DND-41 (cell line): ENCODE data around the gene CACNA2D1.

Experiments used
- ATAC-seq: fragments of 200-7000 bp; cut with Tn5 transposase; 3 replicates; pipeline ENCODE4 v1.9.1; 2021; ENCODE audit warnings: low read depth; ENCODE audit not compliant: insufficient read depth
- DNase-seq: peaks from one replicate; pipeline ENCODE4 v3.0.0-alpha.2; 2020
- H2AFZ ChIP-seq: 2 replicates; pipeline ENCODE4 v1.6.0; 2012; ENCODE audit warnings: low read depth, low read length
- H3K27ac ChIP-seq: 2 replicates; pipeline ENCODE4 v1.5.1; 2012; ENCODE audit warnings: low read length, inconsistent platforms
- H3K27me3 ChIP-seq: fragments of 200-600 bp; sonication (generic); 2 replicates; pipeline ENCODE4 v1.6.0; 2012; ENCODE audit warnings: low read length, mild to moderate bottlenecking, inconsistent platforms; ENCODE audit not compliant: insufficient read depth, poor library complexity
- H3K36me3 ChIP-seq: 2 replicates; pipeline ENCODE4 v1.5.1; 2012; ENCODE audit warnings: low read length, inconsistent platforms; ENCODE audit not compliant: insufficient read depth
- H3K4me1 ChIP-seq: 2 replicates; pipeline ENCODE4 v1.5.1; 2012; ENCODE audit warnings: mild to moderate bottlenecking, low read length; ENCODE audit not compliant: insufficient read depth
- H3K4me2 ChIP-seq: 2 replicates; pipeline ENCODE4 v1.6.0; 2012; ENCODE audit warnings: mild to moderate bottlenecking, moderate library complexity, low read length, inconsistent platforms; ENCODE audit not compliant: insufficient read depth
- H3K4me3 ChIP-seq, 2 experiments: fragments of 200-600 bp in 1 of 2; shearing (Covaris generic) in 1 of 2; 2 replicates each; pipeline ENCODE4 v1.5.1; 2012 to 2016; ENCODE audit warnings: inconsistent platforms in 2 of 2, low read length in 2 of 2, mild to moderate bottlenecking in 2 of 2, low read depth in 1 of 2, moderate library complexity in 1 of 2
- H3K79me2 ChIP-seq: 2 replicates; pipeline ENCODE4 v1.6.0; 2012; ENCODE audit warnings: low read length, inconsistent platforms; ENCODE audit not compliant: insufficient read depth
- H3K9ac ChIP-seq: 2 replicates; pipeline ENCODE4 v1.6.0; 2012; ENCODE audit warnings: low read depth, mild to moderate bottlenecking, inconsistent platforms, low read length, moderate library complexity
- H3K9me3 ChIP-seq: 2 replicates; pipeline ENCODE4 v1.5.1; 2012; ENCODE audit warnings: low read length, moderate library complexity, mild to moderate bottlenecking, inconsistent platforms; ENCODE audit not compliant: insufficient read depth, severe bottlenecking
- H4K20me1 ChIP-seq: 2 replicates; pipeline ENCODE4 v1.6.0; 2012; ENCODE audit warnings: low read length; ENCODE audit not compliant: insufficient read depth
- EZH2 ChIP-seq: IDR thresholded peaks from 3 replicates; pipeline ENCODE4 v1.6.1; 2012; ENCODE audit warnings: borderline replicate concordance, low read depth, mild to moderate bottlenecking, moderate library complexity, low read length, inconsistent platforms; ENCODE audit not compliant: severe bottlenecking
- TF ChIP-seq, protein P1 (sequence below): IDR thresholded peaks from 2 replicates; pipeline ENCODE4 v1.5.1; 2012; ENCODE audit warnings: borderline replicate concordance, low read length, moderate library complexity, mild to moderate bottlenecking; ENCODE audit not compliant: poor library complexity, severe bottlenecking; ENCODE audit errors: extremely low read depth

Gene CACNA2D1

DNA sequence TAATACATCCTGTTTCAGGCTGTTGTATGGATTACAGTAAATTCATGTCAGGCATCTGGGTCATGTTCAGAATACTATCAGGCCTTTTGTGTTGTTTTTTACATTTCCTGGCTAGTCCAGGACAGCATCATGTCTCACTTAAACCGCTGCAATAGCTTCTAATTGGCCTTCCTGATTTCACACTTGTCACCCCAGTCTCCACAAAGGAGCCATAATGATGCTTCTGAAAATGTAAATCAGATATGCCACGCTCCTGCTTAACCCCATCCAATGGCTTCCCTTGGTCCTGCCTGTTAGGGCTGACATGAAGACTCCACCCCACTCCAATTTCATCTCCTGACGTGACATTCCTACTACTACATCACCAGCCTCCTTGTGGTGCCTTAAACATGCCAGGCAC lies 220.0 kb downstream of the CACNA2D1 start:
- no peak overlapping the region for H2AFZ ChIP-seq
- H3K27me3 ChIP-seq, result no peaks in the 10 kb centered on the region
- ATAC-seq (no peak), DNase-seq (no peak)
- H4K20me1 ChIP-seq, result no peaks in the 10 kb centered on the region
- H3K9me3 ChIP-seq, result peaks cover 2% of the 10 kb centered on the region
- no peaks in the 10 kb centered on the region for H3K4me1 ChIP-seq
- no peak overlapping the region for H3K27ac ChIP-seq
- H3K4me3 ChIP-seq, result no peak overlapping the region
- H3K4me2 ChIP-seq, result no peak overlapping the region
- H3K36me3 ChIP-seq, result no peaks in the 10 kb centered on the region
- no peak for TF ChIP-seq EZH2
- H3K79me2 ChIP-seq, result no peaks in the 10 kb centered on the region
- H3K9ac ChIP-seq, result no peak overlapping the region

DNA sequence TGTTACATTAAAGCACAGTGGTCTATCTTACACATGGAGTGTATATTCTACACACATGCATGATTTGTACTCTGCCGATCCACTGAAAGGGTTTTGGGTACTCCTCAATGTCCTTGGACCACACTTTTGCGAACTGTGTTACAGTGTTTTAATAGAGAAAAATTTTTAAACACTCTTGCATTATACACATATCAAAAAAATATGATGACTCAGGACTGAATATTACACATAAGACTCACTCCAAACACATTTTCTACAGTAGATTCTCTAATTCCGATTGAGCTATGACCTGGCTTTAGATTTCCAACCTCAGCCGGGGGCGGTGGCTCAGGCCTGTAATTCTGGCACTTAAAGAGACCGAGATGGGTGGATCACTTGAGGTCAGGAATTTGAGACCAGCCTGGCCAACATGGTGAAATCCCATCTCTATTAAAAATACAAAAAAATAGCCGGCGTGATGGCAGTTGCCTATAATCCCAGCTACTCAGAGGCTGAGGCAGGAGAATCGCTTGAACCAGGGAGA lies 222.4 kb downstream of the CACNA2D1 start:
- H3K4me1 ChIP-seq, result no peaks in the 10 kb centered on the region
- H4K20me1 ChIP-seq, result no peaks in the 10 kb centered on the region
- ATAC-seq, result no peak
- no peak overlapping the region for H3K4me2 ChIP-seq
- no peak overlapping the region for H3K9ac ChIP-seq
- H3K36me3 ChIP-seq, result no peaks in the 10 kb centered on the region
- no peak overlapping the region for H2AFZ ChIP-seq
- H3K4me3 ChIP-seq, result no peak overlapping the region
- H3K27me3 ChIP-seq, result no peaks in the 10 kb centered on the region
- TF ChIP-seq EZH2, result no peak
- TF ChIP-seq, protein P1, sequence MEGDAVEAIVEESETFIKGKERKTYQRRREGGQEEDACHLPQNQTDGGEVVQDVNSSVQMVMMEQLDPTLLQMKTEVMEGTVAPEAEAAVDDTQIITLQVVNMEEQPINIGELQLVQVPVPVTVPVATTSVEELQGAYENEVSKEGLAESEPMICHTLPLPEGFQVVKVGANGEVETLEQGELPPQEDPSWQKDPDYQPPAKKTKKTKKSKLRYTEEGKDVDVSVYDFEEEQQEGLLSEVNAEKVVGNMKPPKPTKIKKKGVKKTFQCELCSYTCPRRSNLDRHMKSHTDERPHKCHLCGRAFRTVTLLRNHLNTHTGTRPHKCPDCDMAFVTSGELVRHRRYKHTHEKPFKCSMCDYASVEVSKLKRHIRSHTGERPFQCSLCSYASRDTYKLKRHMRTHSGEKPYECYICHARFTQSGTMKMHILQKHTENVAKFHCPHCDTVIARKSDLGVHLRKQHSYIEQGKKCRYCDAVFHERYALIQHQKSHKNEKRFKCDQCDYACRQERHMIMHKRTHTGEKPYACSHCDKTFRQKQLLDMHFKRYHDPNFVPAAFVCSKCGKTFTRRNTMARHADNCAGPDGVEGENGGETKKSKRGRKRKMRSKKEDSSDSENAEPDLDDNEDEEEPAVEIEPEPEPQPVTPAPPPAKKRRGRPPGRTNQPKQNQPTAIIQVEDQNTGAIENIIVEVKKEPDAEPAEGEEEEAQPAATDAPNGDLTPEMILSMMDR, result no peak
- no peaks in the 10 kb centered on the region for H3K79me2 ChIP-seq
- no peak for DNase-seq
- H3K27ac ChIP-seq, result no peak overlapping the region
- no peaks in the 10 kb centered on the region for H3K9me3 ChIP-seq

DNA sequence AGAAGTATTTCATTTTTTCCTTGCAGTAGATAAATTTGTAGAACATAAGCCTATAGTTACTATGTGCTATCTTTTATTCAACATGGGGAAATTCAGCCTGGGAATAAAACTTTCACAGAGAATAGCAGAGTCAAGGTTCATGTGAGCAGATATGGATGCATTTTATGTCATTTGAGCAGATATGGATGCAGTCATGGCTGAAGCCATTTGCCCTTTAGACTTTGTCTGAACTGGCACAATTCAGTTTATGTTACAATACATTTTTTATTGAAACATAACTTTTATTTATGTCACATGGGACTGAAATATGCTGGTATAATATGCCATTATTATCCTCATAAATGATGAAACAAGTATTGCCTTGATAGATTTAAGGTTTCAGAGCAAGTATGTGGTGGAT lies 231.1 kb downstream of the CACNA2D1 start:
- H3K27ac ChIP-seq, result no peak overlapping the region
- DNase-seq, result no peak
- no peak overlapping the region for H2AFZ ChIP-seq
- TF ChIP-seq EZH2, result no peak
- TF ChIP-seq, protein P1, result no peak
- no peak overlapping the region for H3K9ac ChIP-seq
- no peak overlapping the region for H3K4me2 ChIP-seq
- H3K4me1 ChIP-seq, result no peaks in the 10 kb centered on the region
- no peaks in the 10 kb centered on the region for H3K27me3 ChIP-seq
- no peak for ATAC-seq
- no peak overlapping the region for H3K4me3 ChIP-seq
- no peaks in the 10 kb centered on the region for H3K79me2 ChIP-seq
- H3K36me3 ChIP-seq, result no peaks in the 10 kb centered on the region
- H3K9me3 ChIP-seq, result no peaks in the 10 kb centered on the region
- no peaks in the 10 kb centered on the region for H4K20me1 ChIP-seq

DNA sequence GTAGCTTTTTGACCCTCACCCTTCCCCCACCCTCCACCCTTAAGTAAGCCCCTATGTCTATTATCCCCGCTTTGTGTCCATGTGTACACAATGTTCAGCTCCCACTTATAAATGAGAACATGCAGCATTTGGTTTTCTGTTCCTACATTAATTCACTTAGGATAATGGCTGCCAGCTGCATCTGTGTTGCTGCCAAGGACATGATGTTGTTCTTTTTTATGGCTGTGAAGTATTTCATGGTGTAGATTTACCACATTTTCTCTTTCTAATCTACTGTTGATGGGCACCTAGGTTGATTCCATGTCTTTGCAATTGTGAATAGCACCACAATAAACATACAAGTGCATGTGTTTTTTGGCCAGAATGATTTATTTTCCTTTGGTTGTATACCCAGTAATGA lies 232.2 kb downstream of the CACNA2D1 start:
- H3K4me2 ChIP-seq, result no peak overlapping the region
- H3K9ac ChIP-seq, result no peak overlapping the region
- TF ChIP-seq, protein P1, result no peak
- no peak for TF ChIP-seq EZH2
- H3K36me3 ChIP-seq, result no peaks in the 10 kb centered on the region
- no peaks in the 10 kb centered on the region for H4K20me1 ChIP-seq
- H3K27ac ChIP-seq, result no peak overlapping the region
- no peak for ATAC-seq
- H3K79me2 ChIP-seq, result no peaks in the 10 kb centered on the region
- no peak for DNase-seq
- H3K27me3 ChIP-seq, result no peaks in the 10 kb centered on the region
- no peak overlapping the region for H3K4me3 ChIP-seq
- no peaks in the 10 kb centered on the region for H3K4me1 ChIP-seq
- H2AFZ ChIP-seq, result no peak overlapping the region
- H3K9me3 ChIP-seq, result no peaks in the 10 kb centered on the region
